ENCODE results near the gene NR3C2. TPM values are rescaled to one million over a fixed set of nuclear protein-coding genes. Genes with fewer than 3 reads are reported as not detected.

The NR3C2 gene
- total RNA-seq (10 to 100 TPM; 33.5 to 60.4 (median 34.5) TPM), total RNA-seq (5.1 to 92.9 (median 56.6) reads per million in 29 experiments)
- total RNA-seq (2013): 29.2 TPM

DNA sequence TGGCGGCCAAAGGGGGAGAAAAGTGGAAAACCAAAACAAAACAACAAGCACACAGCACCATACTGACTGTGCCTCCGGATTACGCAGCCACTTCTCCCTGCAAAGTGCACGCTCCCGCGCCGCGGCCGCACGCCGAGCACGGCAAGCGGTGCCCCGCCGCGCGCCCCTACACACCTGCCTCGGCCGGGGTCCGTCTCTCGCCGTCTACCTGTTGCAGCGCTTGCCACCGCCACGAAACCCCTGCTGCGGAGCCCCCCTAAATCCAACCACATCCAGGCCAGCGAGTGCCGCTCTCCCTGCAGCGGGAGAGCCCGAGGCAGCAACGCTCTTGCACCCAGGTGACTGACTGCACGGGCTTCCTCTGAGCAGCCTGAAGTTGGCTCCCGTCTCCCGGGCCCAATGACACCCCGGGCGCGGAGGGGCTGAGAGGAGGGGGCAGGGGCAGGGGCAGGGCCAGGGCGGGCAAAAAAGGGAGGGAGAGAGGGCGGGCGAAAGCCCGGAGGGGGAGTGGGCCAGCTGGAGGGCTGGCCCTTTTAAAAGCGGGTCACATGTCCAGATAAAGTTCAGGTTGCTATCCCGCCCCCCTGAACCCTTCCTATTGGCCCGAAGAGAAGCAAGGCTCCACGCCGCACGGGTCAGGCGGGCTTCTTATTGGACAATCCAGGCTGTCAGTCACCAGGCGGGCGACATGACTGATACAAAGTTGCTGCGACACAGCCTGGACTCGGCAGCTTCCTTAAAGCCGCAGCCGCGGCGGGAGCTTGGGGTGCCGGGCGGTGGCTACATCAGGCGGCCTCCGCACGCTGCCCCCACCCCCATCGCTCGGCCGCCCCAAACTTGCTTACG, at the start of gene NR3C2:
Gene NR3C2 (minus strand): TSS at position 429 of the 846 bp plus-strand sequence.
- peak within 1 kb of the TSS; percentile 99 for H3K27ac Mint-ChIP-seq
- under 1% methylated on average over 39 of the region's 65 CpGs for WGBS (ENCODE audit: insufficient coverage)
- ChIA-PET POLR2A (interaction anchor here (0.6 to 2.1 kb wide), 16 partner anchors 8 to 825 kb away, joined by 3 to 13 read pairs (median 4); no protein-coding TSS in a partner anchor), CTCF (interaction anchor here in 1 of 2 donors (0.6 to 1.5 kb wide), 3 partner anchors 66 to 575 kb away, joined by 3 to 10 read pairs (median 4); no protein-coding TSS in a partner anchor)
- H3K36me3 ChIP-seq (ENCODE audit: control insufficient read depth in 2 of 2, extremely low read depth in 1 of 2, insufficient read depth in 1 of 2, low read length in 1 of 2): no peaks in the 10 kb centered on the region
- H3K9me3 ChIP-seq: no peaks in the 10 kb centered on the region
- H3K4me3 Mint-ChIP-seq: peak within 1 kb of the TSS; percentile 98 to 100 (median 99)
- H3K4me1 ChIP-seq (ENCODE audit: control insufficient read depth in 1 of 2, extremely low read depth in 1 of 2, insufficient read depth in 2 of 2, low read length in 2 of 2): peaks cover 18 to 28% of the 10 kb centered on the region in 2 experiments
- DNase-seq (peak; percentile 94 to 100 (median 99)), ATAC-seq (replicated peaks in 1 of 4) (peak; percentile 79 to 84 (median 80))
- H3K4me1 Mint-ChIP-seq: peaks cover 50 to 59% (median 57%) of the 10 kb centered on the region in 3 donors
- H3K27ac ChIP-seq (ENCODE audit: low read length): peak within 1 kb of the TSS; percentile 92
- H3K9me3 Mint-ChIP-seq: no peaks in the 10 kb centered on the region
- H3K4me3 ChIP-seq (ENCODE audit: control insufficient read depth in 1 of 2, extremely low read depth in 1 of 2, low read length in 1 of 2): peak within 1 kb of the TSS; percentile 86 to 95
- H3K36me3 Mint-ChIP-seq: no peaks in the 10 kb centered on the region
- H3K27me3 Mint-ChIP-seq: peaks cover 0 to 2% of the 10 kb centered on the region in 2 donors
- peaks cover 10 to 11% of the 10 kb centered on the region in 2 experiments for H3K27me3 ChIP-seq (replicated peaks in 1 of 2; ENCODE audit: control insufficient read depth in 2 of 2, extremely low read depth in 1 of 2, insufficient read depth in 2 of 2, low read length in 1 of 2)

DNA sequence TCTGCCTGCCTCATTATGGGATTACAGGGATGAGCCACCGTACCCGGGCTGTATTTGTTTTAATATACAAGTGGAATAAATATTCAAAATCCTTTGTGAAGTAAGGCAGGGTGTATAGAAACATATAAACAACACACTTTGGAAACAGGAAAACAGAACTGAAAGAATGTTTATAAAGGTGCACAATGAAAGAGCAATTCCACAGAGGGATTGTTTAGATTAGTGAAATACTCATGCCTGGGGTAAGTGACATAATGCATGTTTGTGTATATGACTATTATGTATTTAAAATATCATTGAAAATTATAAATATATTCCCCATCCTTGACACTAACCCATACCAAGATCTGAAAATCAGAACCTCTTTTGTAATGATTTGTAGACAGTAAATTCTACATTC, 45.0 kb upstream of the NR3C2 start:
- ChIA-PET CTCF (no interaction called here), POLR2A (no interaction called here)
- no peaks in the 10 kb centered on the region for H3K9me3 ChIP-seq
- Mint-ChIP-seq H3K36me3 (peaks cover 6% of the 10 kb centered on the region), H3K4me3 (no peak overlapping the region), H3K4me1 (no peaks in the 10 kb centered on the region), H3K27ac (no peak overlapping the region), H3K27me3 (no peaks in the 10 kb centered on the region), H3K9me3 (peaks cover 0 to 12% (median 10%) of the 10 kb centered on the region in 3 donors)
- H3K4me3 ChIP-seq (ENCODE audit: control insufficient read depth in 1 of 2, extremely low read depth in 1 of 2, low read length in 1 of 2): no peak overlapping the region
- no peaks in the 10 kb centered on the region for H3K27me3 ChIP-seq (replicated peaks in 1 of 2; ENCODE audit: control insufficient read depth in 2 of 2, extremely low read depth in 1 of 2, insufficient read depth in 2 of 2, low read length in 1 of 2)
- no CpG with 5 or more reads among the region's 2 CpGs for WGBS (ENCODE audit: insufficient coverage)
- DNase-seq: no peak
- no peaks in the 10 kb centered on the region for H3K4me1 ChIP-seq (ENCODE audit: control insufficient read depth in 1 of 2, extremely low read depth in 1 of 2, insufficient read depth in 2 of 2, low read length in 2 of 2)
- no peak for ATAC-seq (replicated peaks in 1 of 4)
- no peak overlapping the region for H3K27ac ChIP-seq (ENCODE audit: low read length)
- H3K36me3 ChIP-seq (ENCODE audit: control insufficient read depth in 2 of 2, extremely low read depth in 1 of 2, insufficient read depth in 1 of 2, low read length in 1 of 2): no peaks in the 10 kb centered on the region

DNA sequence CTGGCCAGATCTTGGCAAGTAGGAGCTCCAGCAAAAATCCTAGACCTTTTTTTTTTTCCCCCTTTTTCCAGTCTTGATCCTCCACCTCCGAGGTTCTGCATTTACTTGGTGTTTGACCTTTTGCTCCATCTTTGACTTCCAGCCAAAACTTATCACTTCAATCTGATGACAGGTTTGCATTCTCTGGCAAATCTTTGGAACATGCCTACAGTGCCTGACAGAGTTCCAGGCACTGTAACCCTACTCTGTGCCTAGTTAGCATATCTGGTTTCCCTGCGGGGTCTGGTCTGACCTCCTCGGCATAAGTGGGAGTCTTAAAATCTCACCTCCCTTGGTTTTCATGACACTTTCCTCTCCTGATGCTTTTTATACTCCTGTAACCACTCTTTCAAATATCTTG, 39.4 kb upstream of the NR3C2 start:
- no peak overlapping the region for H3K27ac ChIP-seq (ENCODE audit: low read length)
- H3K4me1 ChIP-seq (ENCODE audit: control insufficient read depth in 1 of 2, extremely low read depth in 1 of 2, insufficient read depth in 2 of 2, low read length in 2 of 2): no peaks in the 10 kb centered on the region
- CTCF ChIA-PET: interaction anchor here in 1 of 2 donors (0.5 kb wide), 1 partner anchor 1431 kb away, joined by 3 read pairs; no protein-coding TSS in a partner anchor
- Mint-ChIP-seq H3K4me3 (no peak overlapping the region), H3K9me3 (peaks cover 0 to 15% (median 14%) of the 10 kb centered on the region in 3 donors), H3K36me3 (peaks cover 6% of the 10 kb centered on the region), H3K27ac (no peak overlapping the region), H3K4me1 (no peaks in the 10 kb centered on the region), H3K27me3 (peaks cover 0 to 7% of the 10 kb centered on the region in 2 donors)
- 81% methylated on average over 3 of the region's 3 CpGs for WGBS (ENCODE audit: insufficient coverage)
- ATAC-seq (replicated peaks in 1 of 4) (no peak), DNase-seq (no peak)
- H3K27me3 ChIP-seq (replicated peaks in 1 of 2; ENCODE audit: control insufficient read depth in 2 of 2, extremely low read depth in 1 of 2, insufficient read depth in 2 of 2, low read length in 1 of 2): no peaks in the 10 kb centered on the region
- POLR2A ChIA-PET: no interaction called here
- no peak overlapping the region for H3K4me3 ChIP-seq (ENCODE audit: control insufficient read depth in 1 of 2, extremely low read depth in 1 of 2, low read length in 1 of 2)
- no peaks in the 10 kb centered on the region for H3K9me3 ChIP-seq
- H3K36me3 ChIP-seq (ENCODE audit: control insufficient read depth in 2 of 2, extremely low read depth in 1 of 2, insufficient read depth in 1 of 2, low read length in 1 of 2): no peaks in the 10 kb centered on the region

DNA sequence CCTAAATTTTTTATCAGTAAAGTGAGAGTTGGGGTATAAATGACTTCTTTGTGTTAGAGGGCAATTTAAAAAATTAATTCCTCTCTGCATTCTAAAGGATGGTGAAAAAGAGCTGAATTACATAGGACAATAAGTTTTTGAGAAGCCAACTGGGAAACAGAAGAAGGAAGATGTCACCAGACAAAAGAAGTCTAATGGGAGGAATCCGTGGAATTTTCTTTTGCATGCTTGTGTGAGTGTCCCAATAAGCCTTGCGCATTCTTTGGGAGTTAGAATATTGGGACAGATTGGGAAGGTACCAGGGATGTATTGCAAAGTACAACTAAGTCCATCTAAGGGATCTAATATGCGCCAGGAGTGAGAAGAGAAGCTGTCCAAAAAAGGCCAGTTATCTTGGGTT, 35.1 kb upstream of the NR3C2 start:
- peaks cover 6 to 7% of the 10 kb centered on the region in 2 donors for H3K27me3 Mint-ChIP-seq
- H3K4me3 Mint-ChIP-seq: no peak overlapping the region
- CTCF ChIA-PET: no interaction called here
- H3K27me3 ChIP-seq (replicated peaks in 1 of 2; ENCODE audit: control insufficient read depth in 2 of 2, extremely low read depth in 1 of 2, insufficient read depth in 2 of 2, low read length in 1 of 2): no peaks in the 10 kb centered on the region
- H3K27ac Mint-ChIP-seq: no peak overlapping the region
- peaks cover 1% of the 10 kb centered on the region for H3K36me3 Mint-ChIP-seq
- H3K36me3 ChIP-seq (ENCODE audit: control insufficient read depth in 2 of 2, extremely low read depth in 1 of 2, insufficient read depth in 1 of 2, low read length in 1 of 2): no peaks in the 10 kb centered on the region
- no peaks in the 10 kb centered on the region for H3K4me1 Mint-ChIP-seq
- H3K27ac ChIP-seq (ENCODE audit: low read length): no peak overlapping the region
- no peak for DNase-seq
- WGBS (ENCODE audit: insufficient coverage): 44% methylated on average over 2 of the region's 3 CpGs
- ATAC-seq (replicated peaks in 1 of 4): no peak
- H3K9me3 ChIP-seq: no peaks in the 10 kb centered on the region
- no peaks in the 10 kb centered on the region for H3K4me1 ChIP-seq (ENCODE audit: control insufficient read depth in 1 of 2, extremely low read depth in 1 of 2, insufficient read depth in 2 of 2, low read length in 2 of 2)
- peaks cover 0 to 27% (median 14%) of the 10 kb centered on the region in 3 donors for H3K9me3 Mint-ChIP-seq
- H3K4me3 ChIP-seq (ENCODE audit: control insufficient read depth in 1 of 2, extremely low read depth in 1 of 2, low read length in 1 of 2): no peak overlapping the region
- POLR2A ChIA-PET: interaction anchor here in 1 of 2 donors (0.6 kb wide), 1 partner anchor 17 kb away, joined by 3 read pairs; no protein-coding TSS in a partner anchor

DNA sequence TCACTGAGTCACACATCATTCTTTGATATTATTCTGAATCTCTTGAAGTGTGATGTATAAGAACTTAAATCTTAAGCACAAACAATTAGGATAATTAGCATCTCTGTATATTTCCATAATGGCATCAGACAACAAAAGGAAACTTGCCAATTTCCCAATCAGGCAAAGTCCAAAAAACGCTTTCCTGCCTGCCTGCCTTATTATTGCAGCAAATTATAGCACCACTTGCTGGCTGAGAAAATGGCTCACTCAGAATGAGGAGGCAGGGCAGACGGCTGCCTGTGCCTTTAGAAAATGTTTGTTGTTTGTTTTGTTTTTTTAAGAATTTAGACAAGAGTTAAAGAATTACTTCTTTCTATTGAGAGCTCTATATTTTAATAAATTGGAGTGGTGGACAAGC, 27.7 kb upstream of the NR3C2 start:
- Histone ChIP-seq H3K9me3 (no peaks in the 10 kb centered on the region), H3K36me3 (ENCODE audit: control insufficient read depth in 2 of 2, extremely low read depth in 1 of 2, insufficient read depth in 1 of 2, low read length in 1 of 2) (no peaks in the 10 kb centered on the region), H3K27ac (ENCODE audit: low read length) (no peak overlapping the region), H3K27me3 (replicated peaks in 1 of 2; ENCODE audit: control insufficient read depth in 2 of 2, extremely low read depth in 1 of 2, insufficient read depth in 2 of 2, low read length in 1 of 2) (peaks cover 0 to 3% of the 10 kb centered on the region in 2 experiments), H3K4me3 (ENCODE audit: control insufficient read depth in 1 of 2, extremely low read depth in 1 of 2, low read length in 1 of 2) (no peak overlapping the region), H3K4me1 (ENCODE audit: control insufficient read depth in 1 of 2, extremely low read depth in 1 of 2, insufficient read depth in 2 of 2, low read length in 2 of 2) (no peaks in the 10 kb centered on the region)
- Mint-ChIP-seq H3K36me3 (peaks cover 16% of the 10 kb centered on the region), H3K4me3 (no peak overlapping the region), H3K27me3 (peaks cover 2 to 16% of the 10 kb centered on the region in 2 donors), H3K27ac (no peak overlapping the region), H3K9me3 (peaks cover 0 to 15% (median 8%) of the 10 kb centered on the region in 3 donors), H3K4me1 (no peaks in the 10 kb centered on the region)
- WGBS (ENCODE audit: insufficient coverage): no CpG with 5 or more reads among the region's 2 CpGs
- no peak for ATAC-seq (replicated peaks in 1 of 4)
- CTCF ChIA-PET: no interaction called here
- POLR2A ChIA-PET: no interaction called here
- no peak for DNase-seq

DNA sequence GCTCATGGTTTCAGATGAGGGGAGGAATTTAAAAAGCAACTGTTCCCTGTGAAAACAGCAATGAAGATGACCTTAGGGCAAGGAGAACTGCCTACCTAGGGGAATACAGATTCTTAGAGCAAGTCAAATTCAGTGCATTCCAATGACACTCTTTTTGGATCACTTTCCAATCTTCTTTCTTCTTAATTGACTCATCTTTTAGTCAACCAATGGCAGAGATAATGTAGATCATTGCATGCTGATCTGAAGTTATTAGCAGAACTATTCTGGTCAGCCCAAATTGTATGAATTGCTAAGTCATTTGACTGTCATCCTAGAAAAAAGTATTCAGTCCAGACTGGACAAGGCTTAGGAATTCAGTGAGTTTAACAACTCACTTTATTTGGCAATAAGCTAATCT, 12.6 kb upstream of the NR3C2 start:
- no peak for ATAC-seq (replicated peaks in 1 of 4)
- H3K9me3 Mint-ChIP-seq: no peaks in the 10 kb centered on the region
- H3K9me3 ChIP-seq: no peaks in the 10 kb centered on the region
- no peaks in the 10 kb centered on the region for H3K36me3 ChIP-seq (ENCODE audit: control insufficient read depth in 2 of 2, extremely low read depth in 1 of 2, insufficient read depth in 1 of 2, low read length in 1 of 2)
- no peaks in the 10 kb centered on the region for H3K27me3 Mint-ChIP-seq
- H3K4me3 Mint-ChIP-seq: no peak overlapping the region
- H3K36me3 Mint-ChIP-seq: no peaks in the 10 kb centered on the region
- DNase-seq: no peak
- no peak overlapping the region for H3K27ac ChIP-seq (ENCODE audit: low read length)
- H3K4me1 ChIP-seq (ENCODE audit: control insufficient read depth in 1 of 2, extremely low read depth in 1 of 2, insufficient read depth in 2 of 2, low read length in 2 of 2): no peaks in the 10 kb centered on the region
- CTCF ChIA-PET: no interaction called here
- POLR2A ChIA-PET: interaction anchor here in 1 of 2 donors (0.7 to 1.3 kb wide), 2 partner anchors 12 to 237 kb away, joined by 5 read pairs; partner anchors contain the start of gene NR3C2
- no peak overlapping the region for H3K27ac Mint-ChIP-seq
- peaks cover 0 to 1% of the 10 kb centered on the region in 2 experiments for H3K27me3 ChIP-seq (replicated peaks in 1 of 2; ENCODE audit: control insufficient read depth in 2 of 2, extremely low read depth in 1 of 2, insufficient read depth in 2 of 2, low read length in 1 of 2)
- peaks cover 3 to 7% (median 3%) of the 10 kb centered on the region in 3 donors for H3K4me1 Mint-ChIP-seq
- no peak overlapping the region for H3K4me3 ChIP-seq (ENCODE audit: control insufficient read depth in 1 of 2, extremely low read depth in 1 of 2, low read length in 1 of 2)
